Naive thymus-derived CD4-positive, alpha-beta T cell (primary cell): Measurements from ENCODE around the gene NSRP1. TPM values are rescaled to one million over a fixed set of nuclear protein-coding genes. Genes with fewer than 3 reads are reported as not detected.
"Not testable (repeated sequence)": the region's sequence is repeated elsewhere in the genome, so short reads cannot be mapped to it uniquely, and the experiment has no call there.

ENCODE experiments used
- ATAC-seq: fragments of 150-1000 bp; cut with Tn5 transposase; 2 replicates; pipeline ENCODE4 v1.10.0; 2021; ENCODE audit warnings: mild to moderate bottlenecking, moderate library complexity
- CTCF ChIA-PET: fragments of 350-600 bp; sonication (Branson Sonifier 250); formaldehyde crosslinking; loops from one replicate; lab custom pipeline; 2021; ENCODE audit warnings: antibody characterized with exemption; lab: Charles Lee
- POLR2A ChIA-PET: fragments of 350-600 bp; sonication (Branson Sonifier 250); formaldehyde crosslinking; loops from one replicate; lab custom pipeline; 2021; ENCODE audit warnings: antibody characterized with exemption, inconsistent platforms; lab: Charles Lee
- DNase-seq, 9 donors: peaks; one replicate each; pipeline versions ENCODE4 v3.0.0 to v3.0.0-alpha.2; 2020 to 2022; ENCODE audit warnings: mixed read lengths in 1 of 9
- H3K27ac ChIP-seq: one replicate; pipeline ENCODE4 v1.7.0; 2013; ENCODE audit warnings: mild to moderate bottlenecking, low read depth, low read length, moderate library complexity
- H3K27me3 ChIP-seq, 2 donors: one replicate each; pipeline ENCODE4 v1.7.0; 2013; ENCODE audit warnings: low read length in 2 of 2, mild to moderate bottlenecking in 2 of 2, moderate library complexity in 2 of 2; ENCODE audit not compliant: control insufficient read depth in 2 of 2, insufficient read depth in 2 of 2
- H3K36me3 ChIP-seq, 3 experiments: 1 replicate in 2 of 3; 2 replicates in 1 of 3; pipeline ENCODE4 v1.7.0; 2013; ENCODE audit warnings: low read length in 3 of 3, mild to moderate bottlenecking in 3 of 3, moderate library complexity in 1 of 3; ENCODE audit not compliant: insufficient read depth in 3 of 3, control insufficient read depth in 2 of 3
- H3K4me1 ChIP-seq, 2 donors: one replicate each; pipeline ENCODE4 v1.7.0; 2013; ENCODE audit warnings: low read length in 2 of 2, mild to moderate bottlenecking in 2 of 2, moderate library complexity in 1 of 2; ENCODE audit not compliant: control insufficient read depth in 2 of 2, insufficient read depth in 2 of 2
- H3K4me3 ChIP-seq: 2 replicates; pipeline ENCODE4 v1.7.0; 2013; ENCODE audit warnings: mild to moderate bottlenecking, low read length
- H3K9me3 ChIP-seq, 3 experiments: 1 replicate in 2 of 3; 2 replicates in 1 of 3; pipeline ENCODE4 v1.7.0; 2013; ENCODE audit warnings: low read length in 3 of 3; ENCODE audit not compliant: control insufficient read depth in 2 of 3
- H3K27ac Mint-ChIP-seq, 9 donors: one replicate each; pipeline ENCODE4 v1.8.0; 2020 to 2022; ENCODE audit warnings: mixed read lengths in 9 of 9, mild to moderate bottlenecking in 8 of 9, moderate library complexity in 5 of 9, inconsistent platforms in 2 of 9
- H3K27me3 Mint-ChIP-seq, 5 donors: one replicate each; pipeline ENCODE4 v1.8.0; 2021 to 2022; ENCODE audit warnings: mixed read lengths in 5 of 5, mild to moderate bottlenecking in 1 of 5
- H3K36me3 Mint-ChIP-seq, 5 donors: one replicate each; pipeline ENCODE4 v1.8.0; 2020 to 2022; ENCODE audit warnings: mixed read lengths in 5 of 5, mild to moderate bottlenecking in 3 of 5, inconsistent platforms in 1 of 5
- H3K4me1 Mint-ChIP-seq, 7 donors: one replicate each; pipeline ENCODE4 v1.8.0; 2020 to 2022; ENCODE audit warnings: mixed read lengths in 7 of 7, mild to moderate bottlenecking in 3 of 7, inconsistent platforms in 1 of 7
- H3K4me3 Mint-ChIP-seq, 10 donors: one replicate each; pipeline ENCODE4 v1.8.0; 2020 to 2022; ENCODE audit warnings: mild to moderate bottlenecking in 10 of 10, mixed read lengths in 10 of 10, moderate library complexity in 6 of 10, inconsistent platforms in 2 of 10
- H3K9me3 Mint-ChIP-seq, 11 donors: one replicate each; pipeline ENCODE4 v1.8.0; 2020 to 2022; ENCODE audit warnings: mixed read lengths in 11 of 11, mild to moderate bottlenecking in 4 of 11, inconsistent platforms in 1 of 11, moderate library complexity in 1 of 11
- intact Hi-C, 2 donors: fragments of 100-400 bp; cut with micrococcal nuclease; formaldehyde crosslinking; loops; one replicate each; pipeline ENCODE4 v1.15.1; 2023
- polyA plus RNA-seq, 2 donors: library from polyadenylated mRNA; unstranded; fragments of 300-500 nt; fragmentation: Illumina TruSeq; gene quantifications; one replicate each; pipeline ENCODE4 v1.2.3, GENCODE V29; 2021
- total RNA-seq, 6 experiments: library from RNA in 5 of 6; stranded (reverse) in 5 of 6; gene quantifications; 1 replicate in 5 of 6; 2 replicates in 1 of 6; pipeline ENCODE4 v1.2.3 and lab custom pipeline; 2021 to 2026

NSRP1 gene
- total and polyA plus RNA-seq, 7 experiments from 2014 or later, result 23.3 to 34.7 (median 29.3) TPM

- H3K27ac Mint-ChIP-seq, result no peak overlapping the region
These were observed 112.4 kb downstream of the NSRP1 start for GRCh38 chr17:30229012-30229411.

DNA sequence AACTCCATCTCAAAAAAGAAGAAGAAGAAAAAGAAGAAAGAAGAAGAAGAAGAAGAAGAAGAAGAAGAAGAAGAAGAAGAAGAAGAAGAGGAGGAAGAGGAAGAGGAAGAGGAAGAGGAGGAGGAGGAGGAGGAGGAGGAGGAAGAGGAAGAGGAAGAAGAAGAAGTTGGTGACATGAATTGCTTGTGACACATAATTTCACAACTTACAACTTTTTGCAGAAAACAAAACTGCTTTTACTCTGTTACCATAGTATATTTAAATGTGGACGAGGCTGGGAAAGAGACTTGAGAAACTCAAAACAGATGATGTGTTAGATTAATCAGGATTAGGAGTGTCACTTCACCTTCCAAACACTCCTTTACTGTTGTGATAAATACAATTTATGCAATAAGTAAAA is 113.4 kb downstream of the NSRP1 start:
- H3K27ac ChIP-seq, H3K4me3 Mint-ChIP-seq, ATAC-seq, H3K4me1 Mint-ChIP-seq, H3K4me3 ChIP-seq, intact Hi-C loops, H3K36me3 ChIP-seq, H3K9me3 Mint-ChIP-seq, H3K9me3 ChIP-seq, DNase-seq, H3K36me3 Mint-ChIP-seq, POLR2A ChIA-PET, H3K27me3 ChIP-seq, CTCF ChIA-PET, H3K4me1 ChIP-seq, H3K27ac Mint-ChIP-seq: not testable (repeated sequence)
- H3K27me3 Mint-ChIP-seq, result peaks cover 36 to 63% (median 54%) of the 10 kb centered on the region in 5 donors

More at GRCh38 chr17:30229012-30229411, 112.4 kb downstream of the NSRP1 start:
- Histone ChIP-seq H3K27ac (no peak overlapping the region), H3K36me3 (no peaks in the 10 kb centered on the region), H3K9me3 (no peaks in the 10 kb centered on the region), H3K4me3 (no peak overlapping the region), H3K27me3 (no peaks in the 10 kb centered on the region), H3K4me1 (no peaks in the 10 kb centered on the region)
- Mint-ChIP-seq H3K9me3 (no peaks in the 10 kb centered on the region), H3K4me1 (peaks cover 0 to 6% (median 0%) of the 10 kb centered on the region in 7 donors), H3K4me3 (no peak overlapping the region), H3K27me3 (peaks cover 27 to 56% (median 44%) of the 10 kb centered on the region in 5 donors), H3K36me3 (no peaks in the 10 kb centered on the region)
- intact Hi-C loops, result no loop called here
- ATAC-seq (no peak), DNase-seq (no peak)
- POLR2A ChIA-PET, result no interaction called here
- CTCF ChIA-PET, result no interaction called here

GRCh38 chr17:30230596-30231125 is 114.0 kb downstream of the NSRP1 start:
- H3K27me3 Mint-ChIP-seq, result peaks cover 38 to 63% (median 54%) of the 10 kb centered on the region in 5 donors
- H3K36me3 Mint-ChIP-seq, result no peaks in the 10 kb centered on the region
- ChIA-PET POLR2A (no interaction called here), CTCF (no interaction called here)
- Histone ChIP-seq H3K27ac (no peak overlapping the region), H3K27me3 (peaks cover 0 to 4% of the 10 kb centered on the region in 2 donors), H3K36me3 (no peaks in the 10 kb centered on the region), H3K4me3 (no peak overlapping the region), H3K4me1 (peaks cover 0 to under 1% of the 10 kb centered on the region in 2 donors), H3K9me3 (no peaks in the 10 kb centered on the region)
- DNase-seq (no peak), ATAC-seq (no peak)
- intact Hi-C loops, result no loop called here
- H3K4me3 Mint-ChIP-seq, result no peak overlapping the region
- H3K9me3 Mint-ChIP-seq, result no peaks in the 10 kb centered on the region
- H3K4me1 Mint-ChIP-seq, result peaks cover 0 to 10% (median 6%) of the 10 kb centered on the region in 7 donors
- no peak overlapping the region for H3K27ac Mint-ChIP-seq

DNA sequence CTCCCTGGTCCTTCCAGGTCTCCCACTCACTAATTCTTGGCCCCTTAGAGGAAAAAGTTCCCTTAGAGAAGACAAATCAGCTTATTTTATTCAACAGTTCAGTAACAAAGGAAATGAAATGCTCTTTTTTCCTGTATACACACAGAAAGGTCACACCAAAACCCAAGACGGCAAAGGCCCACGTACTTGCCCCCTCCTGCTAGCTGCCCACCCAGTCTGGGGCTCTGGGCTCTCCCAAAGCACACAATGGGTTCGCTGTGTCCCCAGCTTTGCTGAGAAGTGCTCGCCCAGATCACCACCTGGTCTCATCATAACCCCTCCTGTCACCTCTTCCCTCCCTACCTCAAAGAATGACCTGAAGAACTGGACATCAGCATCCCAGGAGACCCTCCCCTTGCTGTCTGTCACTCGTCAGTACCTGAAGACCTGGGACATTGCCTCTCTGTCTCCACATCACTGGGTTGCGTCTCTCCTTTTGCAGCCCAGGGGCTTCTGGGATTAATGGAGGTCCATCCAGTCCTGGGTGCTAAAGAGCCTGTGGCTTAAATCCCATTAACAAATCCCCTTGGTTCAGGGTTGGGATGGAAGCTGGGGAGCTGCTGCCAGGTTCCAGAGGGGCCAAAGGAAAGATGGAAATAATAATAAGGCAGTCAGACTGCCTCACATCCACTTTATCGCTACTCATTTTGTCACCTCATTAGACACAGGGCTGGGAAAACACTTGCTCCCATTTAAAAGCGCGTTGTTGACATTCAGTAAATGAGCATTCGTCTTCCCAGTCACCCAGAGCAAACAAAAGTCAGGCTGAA is 115.6 kb downstream of the NSRP1 start:
- intact Hi-C loops, result no loop called here
- no peak for ATAC-seq
- H3K27me3 Mint-ChIP-seq, result peaks cover 43 to 70% (median 60%) of the 10 kb centered on the region in 5 donors
- no peak overlapping the region for H3K27ac Mint-ChIP-seq
- Histone ChIP-seq H3K27me3 (peaks cover 0 to 4% of the 10 kb centered on the region in 2 donors), H3K27ac (no peak overlapping the region), H3K4me1 (peaks cover 0 to 6% of the 10 kb centered on the region in 2 donors), H3K4me3 (no peak overlapping the region), H3K36me3 (no peaks in the 10 kb centered on the region), H3K9me3 (no peaks in the 10 kb centered on the region)
- H3K4me3 Mint-ChIP-seq, result no peak overlapping the region
- ChIA-PET CTCF (no interaction called here), POLR2A (no interaction called here)
- H3K4me1 Mint-ChIP-seq, result peaks cover 6 to 18% (median 13%) of the 10 kb centered on the region in 7 donors
- no peaks in the 10 kb centered on the region for H3K9me3 Mint-ChIP-seq
- no peak for DNase-seq
- H3K36me3 Mint-ChIP-seq, result peaks cover 0 to 2% (median 0%) of the 10 kb centered on the region in 5 donors

DNA sequence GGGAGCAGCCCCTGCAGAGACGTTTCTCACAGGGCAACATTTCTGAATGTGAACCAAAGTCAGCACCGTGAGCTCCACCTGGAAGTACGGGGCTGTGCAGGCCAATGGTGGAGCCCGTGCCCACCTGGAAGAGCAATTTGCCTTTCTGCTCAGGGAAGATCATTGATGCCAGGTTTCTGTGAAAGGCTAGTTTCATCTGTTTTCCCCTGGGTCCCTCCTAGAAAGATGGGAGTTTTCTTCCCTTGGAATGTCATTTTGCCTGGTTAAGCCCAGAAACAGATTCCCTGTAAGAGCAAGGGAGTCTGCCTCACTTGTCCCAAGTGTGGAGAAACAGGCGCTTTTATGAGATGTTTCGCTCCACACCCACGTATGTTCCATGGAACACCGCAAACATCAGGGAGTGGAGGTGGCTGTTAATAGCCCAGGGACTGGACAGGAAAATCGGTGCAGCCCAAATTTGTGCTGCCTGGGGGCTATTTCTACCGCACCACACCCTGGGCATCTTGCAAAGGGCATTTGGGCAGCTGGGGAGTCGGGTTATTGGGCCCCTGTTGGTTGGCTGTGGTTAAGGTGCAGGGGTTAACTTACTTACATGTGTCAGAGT is 116.3 kb downstream of the NSRP1 start:
- Mint-ChIP-seq H3K4me3 (no peak overlapping the region), H3K4me1 (peaks cover 6 to 23% (median 17%) of the 10 kb centered on the region in 7 donors), H3K27me3 (peaks cover 50 to 77% (median 67%) of the 10 kb centered on the region in 5 donors), H3K9me3 (no peaks in the 10 kb centered on the region), H3K36me3 (peaks cover 0 to 2% (median 0%) of the 10 kb centered on the region in 5 donors), H3K27ac (no peak overlapping the region)
- H3K27me3 ChIP-seq, result peaks cover 0 to 6% of the 10 kb centered on the region in 2 donors
- H3K9me3 ChIP-seq, result no peaks in the 10 kb centered on the region
- H3K4me1 ChIP-seq, result peaks cover 0 to 6% of the 10 kb centered on the region in 2 donors
- DNase-seq, result no peak
- intact Hi-C loops, result no loop called here
- ATAC-seq, result no peak
- no peaks in the 10 kb centered on the region for H3K36me3 ChIP-seq
- no peak overlapping the region for H3K27ac ChIP-seq
- ChIA-PET CTCF (no interaction called here), POLR2A (no interaction called here)
- H3K4me3 ChIP-seq, result no peak overlapping the region

DNA sequence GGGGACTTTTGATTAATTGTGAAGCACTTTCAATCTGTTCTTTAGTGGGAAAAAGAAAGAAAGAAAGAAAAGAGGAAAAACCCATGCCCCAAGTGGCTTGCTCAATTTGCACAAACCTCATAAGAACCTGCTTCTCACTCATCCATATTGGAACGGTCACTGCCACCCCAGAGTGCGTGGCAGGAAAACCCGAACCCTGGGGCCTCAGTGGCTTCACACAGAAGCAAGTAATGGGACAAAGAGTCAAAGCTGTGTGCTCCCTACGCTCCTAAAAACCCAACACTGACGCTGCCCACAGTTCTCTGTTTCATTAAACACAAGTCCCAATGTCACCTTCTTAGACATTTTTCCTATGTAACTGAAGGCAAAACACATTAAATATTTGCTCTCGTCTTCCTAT is 117.7 kb downstream of the NSRP1 start:
- Histone ChIP-seq H3K9me3 (no peaks in the 10 kb centered on the region), H3K4me1 (peaks cover 0 to 6% of the 10 kb centered on the region in 2 donors), H3K27me3 (peaks cover 0 to 7% of the 10 kb centered on the region in 2 donors), H3K4me3 (no peak overlapping the region), H3K27ac (no peak overlapping the region), H3K36me3 (no peaks in the 10 kb centered on the region)
- H3K27me3 Mint-ChIP-seq, result peaks cover 59 to 82% (median 74%) of the 10 kb centered on the region in 5 donors
- POLR2A ChIA-PET, result interaction anchor here (0.6 kb wide), 1 partner anchor 11 kb away, joined by 4 read pairs; no protein-coding TSS in a partner anchor
- H3K36me3 Mint-ChIP-seq, result peaks cover 0 to 3% (median 0%) of the 10 kb centered on the region in 5 donors
- DNase-seq, result no peak
- H3K4me1 Mint-ChIP-seq, result peaks cover 6 to 31% (median 17%) of the 10 kb centered on the region in 7 donors
- CTCF ChIA-PET, result no interaction called here
- no peak overlapping the region for H3K27ac Mint-ChIP-seq
- intact Hi-C loops, result no loop called here
- H3K4me3 Mint-ChIP-seq, result peak overlapping the region in 2 of 10 donors; percentile 12 to 66
- ATAC-seq, result no peak
- peaks cover 0 to 1% (median 0%) of the 10 kb centered on the region in 11 donors for H3K9me3 Mint-ChIP-seq
